Endothelial cell of hepatic sinusoid (primary cell): ENCODE data around the gene ZFAND4.

Experiments
- in situ Hi-C: cut with HindIII; loops from 2 replicates; pipeline ENCODE4 v1.10.0; 2017; ENCODE audit warnings: low sequenced_read_pairs

ZFAND4 gene

DNA sequence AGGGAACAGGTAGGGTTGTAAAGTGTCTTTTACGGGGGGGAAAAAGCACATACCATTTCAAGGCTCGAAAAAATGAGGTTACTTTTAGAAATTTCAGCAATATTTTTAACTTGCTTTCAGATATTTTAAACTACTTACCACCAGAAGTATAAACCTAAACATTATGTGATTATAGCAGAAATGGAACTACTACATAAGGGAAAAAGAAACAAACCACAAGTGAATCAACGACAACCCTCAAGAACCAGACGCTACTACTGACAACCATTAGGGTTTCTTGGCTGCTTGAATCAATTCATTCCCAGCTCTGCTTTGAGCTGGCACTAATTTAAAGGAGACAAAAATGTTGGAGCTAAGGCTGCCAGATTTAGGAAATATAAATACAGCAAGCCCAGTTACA lies 80.1 kb downstream of the ZFAND4 start:
- in situ Hi-C loops, result no loop called here

DNA sequence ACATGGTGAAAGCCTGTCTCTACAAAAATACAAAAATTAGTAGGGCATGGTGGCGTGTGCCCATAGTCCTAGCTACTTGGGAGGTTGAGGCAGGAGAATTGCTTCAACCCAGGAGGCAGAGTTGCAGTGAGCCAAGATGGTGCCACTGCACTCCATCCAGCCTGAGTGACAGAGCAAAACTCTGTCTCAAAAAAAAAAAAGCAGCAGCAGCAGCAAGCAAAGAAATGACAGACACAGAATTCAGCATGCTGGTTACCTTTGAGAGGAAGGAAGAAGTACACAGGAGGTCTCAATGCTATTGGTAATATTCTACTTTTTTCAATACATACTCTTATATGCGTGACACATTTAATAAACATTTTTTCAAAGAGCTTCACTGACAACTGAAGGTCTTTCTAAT lies 81.3 kb downstream of the ZFAND4 start:
- in situ Hi-C loops, result no loop called here

DNA sequence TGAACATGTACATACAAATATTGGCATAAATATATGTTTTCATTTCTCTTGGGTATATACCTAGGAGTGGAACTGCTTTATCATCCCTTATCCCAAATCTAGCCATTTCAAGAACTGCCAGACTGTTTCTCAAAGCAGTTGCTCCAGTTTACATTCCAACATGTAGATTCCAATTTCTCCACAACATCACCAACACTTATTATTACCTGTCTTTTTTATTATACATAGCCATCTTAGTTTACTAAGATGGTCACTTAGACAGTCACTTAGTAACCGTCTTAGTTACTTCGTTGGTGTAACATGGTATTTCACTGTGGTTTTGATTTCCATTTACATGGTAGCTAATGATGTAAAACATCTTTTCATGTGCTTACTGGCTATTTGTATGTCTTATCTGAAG lies 82.7 kb downstream of the ZFAND4 start:
- in situ Hi-C loops, result no loop called here

DNA sequence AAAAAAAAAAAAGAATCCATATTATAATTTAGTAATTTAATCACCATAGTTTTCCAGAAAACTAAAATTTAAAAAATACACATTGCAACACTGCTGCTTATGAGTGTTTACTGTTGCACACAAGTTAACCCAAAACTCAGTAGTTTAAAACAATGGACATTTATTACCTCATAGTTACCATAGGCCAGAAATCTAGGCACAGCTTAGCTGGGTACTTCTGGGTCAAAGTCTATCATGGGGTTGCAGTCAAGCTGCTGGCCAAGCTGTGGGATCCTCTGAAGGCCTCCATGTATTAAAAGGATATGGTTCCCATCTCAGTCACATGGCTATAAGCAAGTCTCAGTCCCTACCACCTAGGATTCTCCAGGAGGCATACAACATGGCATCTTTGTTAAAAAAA lies 83.6 kb downstream of the ZFAND4 start:
- in situ Hi-C loops, result no loop called here

DNA sequence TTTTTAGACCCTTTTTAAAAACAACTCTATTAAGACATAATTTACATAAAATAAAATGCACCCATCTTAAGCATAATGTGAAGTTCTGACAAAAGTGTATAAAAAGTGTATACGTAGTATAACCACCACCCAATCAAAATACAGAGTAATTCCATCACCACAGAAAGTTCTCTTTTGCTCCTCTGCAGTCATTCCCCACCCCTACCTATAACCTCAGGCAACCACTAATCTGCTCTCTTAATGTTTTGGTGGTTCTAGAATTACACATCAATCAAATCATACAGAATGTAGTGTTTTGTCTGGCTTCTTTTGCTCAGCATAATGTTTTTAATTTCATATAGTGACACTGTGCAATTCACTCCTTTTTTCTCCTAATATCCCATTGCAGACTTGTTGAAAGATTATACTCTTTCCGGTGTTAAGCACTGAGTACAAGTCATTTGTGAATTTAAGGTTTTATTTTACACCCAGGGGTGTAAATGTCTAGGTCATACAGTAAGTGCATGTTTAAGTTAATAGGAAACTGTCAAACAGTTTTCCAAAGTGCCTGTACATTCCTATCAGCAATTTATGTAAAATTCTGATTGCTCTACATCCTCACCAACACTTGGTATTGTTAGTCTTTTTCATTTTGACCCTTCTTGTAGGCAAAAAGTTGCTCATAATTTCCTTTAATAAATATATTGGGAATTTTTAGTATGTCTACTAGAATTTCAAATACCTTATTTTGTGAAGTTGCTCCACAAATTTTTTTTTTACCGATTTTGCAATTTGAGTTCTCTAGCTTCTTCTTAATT lies 86.3 kb downstream of the ZFAND4 start:
- in situ Hi-C loops, result no loop called here

DNA sequence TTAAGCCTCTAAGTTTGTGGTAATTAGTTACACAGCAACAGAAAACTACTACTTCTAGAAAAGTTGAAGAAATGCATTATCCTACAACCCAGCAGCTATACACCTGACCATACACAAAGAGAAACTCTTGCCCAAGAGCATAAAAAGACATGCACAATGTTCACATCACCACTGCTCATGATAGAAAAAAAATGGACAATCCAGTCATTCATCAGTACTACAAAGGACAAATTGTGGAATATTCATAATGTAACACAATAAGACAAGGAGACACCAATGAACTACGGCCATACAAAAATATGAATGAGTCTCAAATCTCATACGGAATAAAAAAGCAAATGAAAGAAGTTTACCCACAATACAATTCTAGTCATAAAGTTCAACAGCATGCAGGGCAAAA lies 87.4 kb downstream of the ZFAND4 start:
- in situ Hi-C loops, result no loop called here

DNA sequence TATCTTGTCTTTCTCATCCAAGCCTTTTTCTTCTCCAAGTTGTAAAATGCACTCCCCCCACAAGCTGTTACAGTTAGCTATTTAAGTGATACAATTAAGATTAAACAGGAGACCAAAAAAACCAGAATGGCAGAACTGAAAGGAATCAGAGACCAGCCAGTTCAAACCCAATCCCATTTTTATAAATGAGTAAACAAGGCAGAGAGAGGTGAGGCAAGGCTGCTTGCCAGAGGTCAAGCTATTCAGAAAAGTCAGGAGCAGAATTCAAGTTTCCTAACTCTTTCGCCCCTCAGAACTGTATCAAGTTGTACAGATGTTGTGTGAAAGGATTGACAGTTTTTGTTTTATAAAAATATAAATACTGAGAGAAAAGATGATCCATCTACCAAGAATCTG lies 90.2 kb downstream of the ZFAND4 start:
- in situ Hi-C loops, result no loop called here

DNA sequence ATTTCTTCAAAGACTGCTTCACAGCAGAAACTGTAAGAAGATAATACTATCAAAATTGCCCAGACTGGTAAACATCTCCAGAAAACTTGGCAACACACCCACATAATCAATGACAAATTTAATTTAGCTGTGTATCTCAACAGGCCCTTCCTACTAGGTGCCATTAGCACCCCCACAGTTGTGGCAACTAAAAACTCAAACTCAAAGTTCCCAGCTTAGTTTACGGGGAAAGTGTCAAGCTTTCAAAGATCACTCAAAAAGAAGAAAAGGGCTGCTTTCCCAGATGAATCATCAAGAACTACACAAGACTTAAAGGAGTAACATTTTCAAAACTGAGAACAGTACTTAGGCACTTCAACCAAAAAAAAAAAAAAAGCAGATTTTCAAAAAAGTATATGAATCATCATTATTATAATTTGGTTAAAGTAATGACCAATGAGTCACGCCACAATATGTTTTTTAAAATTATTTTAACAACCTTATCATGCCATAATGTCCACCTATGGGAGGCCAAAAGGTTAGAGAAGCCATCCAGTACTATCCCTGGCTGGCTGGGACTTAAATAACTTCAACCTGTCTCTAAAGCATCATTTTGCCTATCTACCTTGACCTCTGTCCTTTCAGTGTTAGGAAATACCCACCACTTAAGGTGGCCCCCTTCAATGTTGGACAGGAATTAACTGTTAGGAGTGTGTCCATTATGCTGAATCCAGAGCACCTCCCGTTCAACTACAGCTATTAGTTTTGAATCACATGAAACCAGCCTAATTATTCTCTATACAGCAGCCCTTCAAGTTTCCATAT lies 90.8 kb downstream of the ZFAND4 start:
- in situ Hi-C loops, result no loop called here

DNA sequence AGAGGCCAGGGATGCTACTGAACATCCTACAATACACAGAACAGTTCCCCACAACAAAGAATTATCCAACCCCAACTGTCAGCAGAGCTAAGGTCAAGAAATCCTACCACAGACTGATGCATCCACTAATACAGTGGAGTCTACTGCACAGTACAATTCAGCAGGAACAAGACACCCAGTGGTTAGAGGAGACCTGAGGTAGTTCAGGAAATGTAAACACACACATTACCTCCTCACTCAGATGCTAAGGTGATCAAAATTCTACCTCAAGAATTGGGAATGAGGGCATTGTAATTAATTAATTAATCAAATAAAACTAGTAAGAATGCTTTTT lies 91.4 kb downstream of the ZFAND4 start:
- in situ Hi-C loops, result no loop called here

DNA sequence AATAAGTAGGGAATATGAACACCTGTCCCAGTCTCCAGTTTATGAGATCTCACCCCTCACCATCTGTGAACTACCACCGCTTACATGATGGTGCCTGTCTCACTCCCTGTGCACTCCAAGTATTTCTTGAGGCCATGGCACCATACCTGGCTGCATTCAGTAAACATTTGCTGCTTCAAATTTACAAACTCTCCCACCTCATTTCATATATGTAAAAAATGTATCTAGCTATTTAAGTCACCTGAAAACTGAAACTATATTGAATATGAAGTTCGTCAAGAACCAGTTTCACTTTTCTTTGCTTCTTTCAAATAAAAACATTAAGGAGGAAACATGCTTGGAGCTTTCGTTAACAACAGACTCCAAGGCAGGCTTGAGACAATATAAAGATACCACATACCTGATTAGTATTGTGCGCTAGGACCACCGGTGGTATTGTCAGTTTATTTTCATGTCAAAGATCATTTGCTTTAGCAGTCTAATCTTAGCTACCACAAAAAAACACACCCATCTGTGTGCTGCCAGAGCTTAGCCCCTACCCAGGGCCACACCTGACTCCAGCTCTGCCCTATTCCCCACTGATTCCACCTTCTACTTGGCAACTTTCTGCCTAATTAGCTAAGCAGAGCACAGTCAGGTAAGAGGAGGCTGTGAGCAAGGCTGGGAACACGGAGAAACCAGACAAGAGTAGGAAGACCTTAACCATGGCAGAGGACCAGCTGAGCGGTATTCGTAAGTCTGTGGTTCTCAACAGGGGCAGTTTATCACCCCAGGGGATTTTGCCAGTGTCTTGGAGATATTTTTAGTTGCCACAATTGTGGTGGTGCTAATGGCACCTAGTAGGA lies 92.0 kb downstream of the ZFAND4 start:
- in situ Hi-C loops, result no loop called here

DNA sequence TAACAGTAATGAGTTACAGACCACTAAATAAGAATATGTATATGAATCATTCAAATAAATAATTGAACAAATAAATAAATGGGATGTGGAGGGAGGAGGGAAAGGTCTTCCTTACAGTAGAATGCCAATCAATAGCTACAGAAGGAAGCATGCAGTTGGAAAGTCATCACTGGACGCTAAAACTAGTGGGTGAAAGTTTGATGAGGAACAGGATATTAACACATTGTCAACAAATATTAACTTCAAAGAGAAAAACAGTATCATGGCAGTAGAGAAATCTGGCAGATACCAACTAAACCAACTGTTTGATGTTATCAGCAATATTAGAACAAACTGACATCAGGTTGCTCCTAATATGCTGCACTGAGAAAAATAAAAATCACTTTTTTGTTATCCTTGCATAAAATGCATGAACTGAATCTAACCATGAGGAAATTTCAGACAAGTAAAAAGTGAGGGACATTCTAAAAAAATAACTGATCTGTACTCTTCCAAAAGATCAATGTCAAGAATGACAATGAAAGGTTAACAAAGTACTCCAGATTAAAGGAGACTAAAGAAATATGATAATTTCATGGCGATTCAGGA lies 94.1 kb downstream of the ZFAND4 start:
- in situ Hi-C loops, result loop anchor here (5.0 kb wide), 1 partner anchor 106 kb away; no protein-coding TSS in a partner anchor

DNA sequence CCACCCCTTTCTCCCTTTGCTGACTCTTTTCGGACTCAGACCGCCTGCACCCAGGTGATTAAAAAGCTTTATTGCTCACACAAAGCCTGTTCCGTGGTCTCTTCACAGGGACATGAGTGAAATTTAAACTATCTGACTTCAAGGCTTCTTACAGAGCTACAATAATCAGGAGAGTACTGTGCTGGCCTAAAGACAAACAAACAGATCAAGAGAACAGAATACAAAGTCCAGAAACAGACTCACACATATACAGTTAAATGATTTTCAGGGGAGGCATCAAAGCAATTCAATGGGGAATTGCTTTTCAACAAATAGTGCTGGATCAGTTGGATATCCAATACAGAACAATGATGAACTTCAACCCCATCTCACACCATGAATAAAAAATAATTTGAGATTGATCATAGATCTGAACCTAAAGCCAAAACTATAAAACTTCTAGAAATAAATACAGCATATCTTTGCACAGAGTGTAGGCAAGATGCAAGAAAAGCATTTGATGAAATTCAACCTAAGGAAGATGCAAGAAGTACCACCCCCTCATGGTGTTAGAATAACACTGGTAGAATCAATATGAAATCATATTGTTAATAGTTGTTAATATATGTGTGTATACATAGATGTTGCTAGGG lies 96.5 kb downstream of the ZFAND4 start:
- in situ Hi-C loops, result loop anchor here (5.0 kb wide), 1 partner anchor 104 kb away; no protein-coding TSS in a partner anchor

DNA sequence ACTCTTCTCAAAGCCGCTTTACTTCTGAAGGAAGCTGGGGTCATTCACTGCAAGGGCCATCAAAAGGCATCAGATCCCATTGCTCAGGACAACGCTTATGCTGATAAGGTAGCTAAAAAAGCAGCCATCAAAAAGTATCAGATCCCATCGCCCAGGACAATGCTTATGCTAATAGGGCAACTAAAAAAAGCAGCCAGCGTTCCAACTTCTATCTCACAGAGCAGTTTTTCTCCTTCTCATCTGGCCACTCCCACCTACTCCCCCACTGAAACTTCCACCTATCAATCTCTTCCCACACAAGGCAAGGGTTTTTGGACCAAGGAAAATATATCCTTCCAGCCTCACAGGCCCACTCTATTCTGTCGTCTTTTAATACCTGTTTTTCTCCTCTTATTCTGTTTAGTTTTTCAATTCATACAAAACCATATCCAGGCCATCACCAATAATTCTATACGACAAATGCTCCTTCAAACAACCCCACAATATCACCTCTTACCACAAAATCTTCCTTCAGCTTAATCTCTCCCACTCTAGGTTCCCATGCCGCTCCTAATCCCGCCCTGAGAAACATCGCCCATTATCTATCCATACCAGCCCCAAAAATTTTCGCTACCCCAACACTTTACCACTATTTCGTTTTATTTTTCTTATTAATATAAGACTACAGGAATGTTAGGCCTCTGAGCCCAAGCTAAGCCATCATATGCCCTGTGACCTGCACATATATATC lies 97.4 kb downstream of the ZFAND4 start:
- in situ Hi-C loops, result loop anchor here (5.0 kb wide), 1 partner anchor 103 kb away; no protein-coding TSS in a partner anchor

DNA sequence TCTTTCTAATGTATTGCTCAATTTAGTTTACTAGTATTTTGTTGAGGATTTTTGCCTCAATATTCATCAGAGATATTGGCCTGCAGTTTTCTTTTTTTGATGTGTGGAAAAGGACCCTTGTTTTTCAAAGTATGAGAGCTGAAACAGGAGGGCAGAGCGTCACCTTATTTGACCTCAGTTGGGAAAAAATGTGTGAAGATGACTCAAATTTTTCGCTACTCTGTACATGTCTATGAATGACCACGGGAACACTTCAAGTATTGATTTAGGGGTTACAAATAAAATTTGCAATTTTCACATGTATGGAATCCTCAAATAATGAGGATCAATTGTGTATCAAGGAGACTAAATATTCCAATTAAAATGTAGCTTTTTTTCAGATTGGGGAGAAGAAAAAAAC lies 103.1 kb downstream of the ZFAND4 start:
- in situ Hi-C loops, result no loop called here

DNA sequence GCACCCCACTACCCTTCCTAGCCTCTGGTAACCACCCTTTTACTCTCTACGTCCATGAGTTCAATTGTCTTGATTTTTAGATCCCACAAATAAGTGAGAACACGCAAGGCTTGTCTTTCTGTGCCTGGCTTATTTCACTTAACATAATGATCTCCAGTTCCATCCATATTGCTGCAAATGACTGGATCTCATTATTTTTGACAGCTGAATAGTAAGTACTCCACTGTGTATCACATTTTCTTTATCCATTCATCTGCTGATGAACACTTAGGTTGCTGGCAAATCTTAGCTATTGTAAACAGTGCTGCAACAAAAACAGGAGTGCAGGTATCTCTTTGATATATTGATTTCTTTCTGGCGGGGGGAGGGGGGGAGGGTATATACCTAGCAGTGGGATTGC lies 106.2 kb downstream of the ZFAND4 start:
- in situ Hi-C loops, result no loop called here
